CMK (cell line): Measurements from ENCODE around the gene NDUFA3.
"Not testable (repeated sequence)": the region's sequence is repeated elsewhere in the genome, so short reads cannot be mapped to it uniquely, and the experiment has no call there.

Experiments
- DNase-seq: peaks from one replicate; pipeline ENCODE4 v3.0.0-alpha.2; 2010; ENCODE audit warnings: low read depth

The NDUFA3 gene

GRCh38 chr19:54102421-54103169, at the start of gene NDUFA3:
Gene NDUFA3, plus strand, starts transcription at chr19:54102855. Its CDS starts 24 bp downstream, at chr19:54102879.
- DNase-seq, result peak; percentile 99

DNA sequence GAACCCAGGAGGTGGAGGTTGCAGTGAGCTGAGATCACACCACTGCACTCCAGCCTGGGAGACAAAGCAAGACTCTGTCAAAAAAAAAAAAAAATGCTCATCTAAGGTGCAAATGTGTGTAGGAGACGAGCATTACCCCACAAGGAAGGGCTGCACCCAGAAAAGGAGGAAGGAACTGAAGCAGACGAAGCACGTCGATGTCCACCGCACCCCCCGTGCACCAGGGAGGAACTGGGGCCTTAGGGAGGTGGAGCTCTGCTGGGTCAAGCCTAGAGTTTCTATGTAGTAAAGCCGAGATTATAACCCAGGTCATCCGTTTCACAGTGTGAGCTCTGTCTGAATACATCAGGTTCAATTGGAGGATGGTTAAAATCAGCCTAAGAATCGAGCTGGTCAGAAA, 40.0 kb upstream of the NDUFA3 start:
- no peak for DNase-seq

GRCh38 chr19:54063350-54064116, 39.1 kb upstream of the NDUFA3 start, which contains the start of gene VSTM1:
Gene VSTM1, minus strand, starts transcription at chr19:54063897. Its CDS starts 120 bp downstream, at chr19:54063777.
- DNase-seq, result no peak

DNA sequence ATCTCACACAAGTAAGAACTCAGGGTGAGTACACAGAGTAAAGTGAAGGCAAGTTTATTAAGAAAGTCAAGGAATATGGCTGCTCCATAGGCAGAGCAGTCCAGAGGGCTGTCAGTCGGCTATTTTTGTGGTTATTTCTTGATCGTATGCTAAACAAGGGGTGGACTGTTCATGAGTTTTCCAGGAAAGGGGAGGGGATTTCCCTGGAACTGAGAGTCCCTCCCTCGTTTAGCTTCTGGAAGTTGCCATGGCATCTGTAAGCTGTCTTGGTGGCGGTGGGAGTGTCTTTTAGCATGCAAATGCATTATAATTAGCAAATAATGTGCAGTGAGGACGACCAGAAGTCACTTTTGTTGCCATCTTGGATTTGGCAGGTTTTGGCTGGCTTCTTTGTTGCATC, 33.2 kb upstream of the NDUFA3 start:
- DNase-seq, result no peak

GRCh38 chr19:54073829-54074228, 28.8 kb upstream of the NDUFA3 start:
- no peak for DNase-seq

GRCh38 chr19:54074851-54075250, 27.8 kb upstream of the NDUFA3 start:
- DNase-seq, result no peak

GRCh38 chr19:54077334-54077733, 25.3 kb upstream of the NDUFA3 start:
- no peak for DNase-seq

- no peak for DNase-seq
These were observed 21.6 kb upstream of the NDUFA3 start, which contains the start of gene TARM1 for GRCh38 chr19:54081032-54081431. Gene TARM1, minus strand, starts transcription at chr19:54081365. Its CDS starts 25 bp downstream, at chr19:54081340.

DNA sequence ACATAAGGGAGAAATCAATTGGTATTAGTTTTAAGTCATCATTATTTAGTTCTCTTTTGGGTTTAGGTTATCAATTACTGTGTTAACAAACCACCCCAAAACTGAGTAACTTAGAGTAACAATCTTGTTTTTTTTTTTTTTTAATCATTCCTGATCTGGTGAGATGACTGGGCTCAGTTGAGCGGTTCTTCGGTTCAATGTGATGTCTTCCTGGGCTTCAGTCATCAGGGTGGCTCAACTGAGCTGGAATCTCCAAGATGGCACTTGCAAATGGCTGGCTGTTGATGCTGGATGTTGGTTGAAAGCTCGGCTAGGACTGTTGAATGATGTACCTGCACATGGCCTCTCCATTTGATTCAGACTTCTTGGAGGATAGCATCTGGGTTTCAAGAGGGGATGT, 18.2 kb upstream of the NDUFA3 start:
- no peak for DNase-seq

GRCh38 chr19:54094426-54095000, 8.1 kb upstream of the NDUFA3 start:
- no peak for DNase-seq

- no peak for DNase-seq
These were observed 7.4 kb upstream of the NDUFA3 start for GRCh38 chr19:54095136-54095858.

DNA sequence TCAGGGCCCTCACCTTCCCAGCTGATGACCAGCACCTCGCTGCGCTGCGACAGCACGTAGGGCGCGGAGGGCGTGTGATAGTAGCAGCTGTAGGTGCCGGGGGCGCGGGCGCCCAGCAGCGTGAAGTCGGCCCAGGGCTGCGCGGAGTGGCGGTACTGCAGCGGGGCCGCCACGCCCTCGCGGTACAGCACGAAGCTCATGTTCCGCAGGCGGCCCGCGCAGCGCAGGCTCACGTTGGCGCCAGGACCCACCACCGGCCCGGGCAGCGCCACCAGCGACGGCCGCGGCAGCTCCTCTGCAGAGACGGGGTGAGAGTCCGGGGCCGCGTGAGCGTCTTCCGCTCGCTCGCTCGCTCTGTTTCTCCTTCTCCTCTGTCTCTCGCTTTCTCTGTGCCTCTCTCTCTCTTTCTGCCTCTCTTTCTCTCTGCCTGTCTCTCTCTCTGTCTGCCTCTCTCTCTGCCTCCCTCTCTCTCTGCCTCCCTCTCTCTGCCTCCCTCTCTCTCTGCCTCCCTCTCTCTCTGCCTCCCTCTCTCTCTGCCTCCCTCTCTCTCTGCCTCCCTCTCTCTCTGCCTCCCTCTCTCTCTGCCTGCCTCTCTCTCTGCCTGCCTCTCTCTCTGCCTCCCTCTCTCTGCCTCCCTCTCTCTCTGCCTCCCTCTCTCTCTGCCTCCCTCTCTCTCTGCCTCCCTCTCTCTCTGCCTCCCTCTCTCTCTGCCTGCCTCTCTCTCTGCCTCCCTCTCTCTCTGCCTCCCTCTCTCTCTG, 6.6 kb upstream of the NDUFA3 start:
- not testable (repeated sequence) for DNase-seq

- DNase-seq, result no peak
These were observed 6.0 kb upstream of the NDUFA3 start for GRCh38 chr19:54096617-54097106.

DNA sequence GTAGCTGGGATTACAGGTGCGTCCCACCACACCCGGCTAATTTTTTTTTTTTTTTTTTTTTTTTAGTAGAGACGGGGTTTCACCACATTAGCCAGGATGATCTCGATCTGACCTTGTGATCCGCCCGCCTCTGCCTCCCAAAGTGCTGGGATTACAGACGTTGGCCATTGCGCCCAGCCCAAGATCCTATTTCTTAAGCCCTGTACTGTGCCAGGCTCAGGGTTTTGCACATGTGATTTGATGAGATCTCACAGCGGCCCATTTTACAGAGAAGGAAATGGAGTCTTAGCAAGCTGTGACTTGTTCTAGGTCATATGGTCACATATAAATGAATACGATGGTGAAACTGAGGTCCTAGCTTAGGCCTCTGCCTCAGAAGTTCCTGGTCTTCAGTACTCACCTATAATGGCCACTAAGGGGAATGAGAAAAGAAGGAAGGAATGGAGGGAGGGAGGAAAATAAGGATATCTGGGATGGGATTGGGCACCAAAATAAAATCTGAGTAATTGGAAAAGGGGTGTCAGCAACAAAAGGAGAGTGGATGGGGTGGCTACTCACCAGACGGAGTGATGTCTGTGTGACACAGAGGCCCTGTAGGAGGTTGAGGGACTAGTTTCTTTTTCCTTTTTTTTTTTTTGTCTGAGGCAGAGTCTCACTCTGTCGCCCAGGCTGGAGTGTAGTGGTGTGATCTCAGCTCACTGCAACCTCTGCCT, 3.3 kb upstream of the NDUFA3 start:
- no peak for DNase-seq

- not testable (repeated sequence) for DNase-seq
These were observed 2.8 kb upstream of the NDUFA3 start for GRCh38 chr19:54099903-54100255.

GRCh38 chr19:54100561-54100960, 2.1 kb upstream of the NDUFA3 start, which contains the start of gene OSCAR:
Gene OSCAR, minus strand, starts transcription at chr19:54100803. Its CDS starts 11 bp downstream, at chr19:54100792.
- no peak for DNase-seq

DNA sequence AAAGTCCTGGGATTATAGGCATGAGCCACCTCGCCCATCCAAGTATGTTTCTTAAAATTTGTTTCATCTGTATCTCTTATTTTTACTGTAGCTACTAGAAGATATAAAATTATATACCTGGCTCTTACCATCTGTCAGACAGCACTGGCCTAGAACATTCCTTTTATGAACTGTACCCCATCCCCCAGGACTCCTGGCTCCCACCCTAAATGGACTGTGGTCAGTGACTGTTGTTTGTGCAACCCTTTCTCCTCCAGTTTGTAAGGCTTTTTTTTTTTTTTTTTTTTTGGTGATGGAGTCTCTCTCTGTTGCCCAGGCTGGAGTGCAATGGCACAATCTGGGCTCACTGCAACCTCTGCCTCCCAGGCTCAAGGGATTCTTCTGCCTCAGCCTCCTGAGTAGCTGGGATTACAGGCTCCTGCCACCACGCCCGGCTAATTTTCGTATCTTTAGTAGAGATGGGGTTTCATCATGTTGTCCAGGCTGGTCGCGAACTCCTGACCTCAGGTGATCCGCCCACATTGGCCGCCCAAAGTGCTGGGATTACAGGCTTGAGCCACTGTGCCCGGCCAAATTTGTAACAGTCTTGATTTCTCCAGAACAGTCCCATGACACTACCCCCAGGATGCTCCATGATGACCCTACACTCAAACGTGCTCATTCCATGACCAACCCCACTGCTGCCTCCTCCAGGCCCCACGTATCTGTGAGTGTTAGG, 2.5 kb downstream of the NDUFA3 start:
- no peak for DNase-seq

- DNase-seq, result no peak
These were observed 3.1 kb downstream of the NDUFA3 start for GRCh38 chr19:54105796-54106195.

DNA sequence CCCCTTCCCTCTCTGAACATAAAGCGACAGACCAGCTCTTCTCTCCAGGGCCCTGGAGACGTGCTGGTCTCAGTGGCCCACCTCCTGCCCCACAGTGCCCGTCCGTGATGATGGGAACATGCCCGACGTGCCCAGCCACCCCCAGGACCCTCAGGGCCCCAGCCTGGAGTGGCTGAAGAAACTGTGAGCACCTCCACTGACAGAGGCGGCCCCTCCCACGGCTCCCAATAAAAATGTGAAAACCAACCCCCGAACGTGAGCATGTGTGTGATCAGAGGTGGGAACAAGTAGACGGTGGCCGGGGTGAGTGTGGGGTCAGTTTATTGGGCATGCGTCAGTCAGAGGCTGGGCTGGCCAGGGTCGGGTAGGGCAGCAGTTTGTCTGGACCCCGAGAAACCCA, 4.1 kb downstream of the NDUFA3 start:
- DNase-seq, result no peak
